SK-N-SH (cell line): Measurements from ENCODE around the gene IFI6. TPM values are rescaled to one million over a fixed set of nuclear protein-coding genes. Genes with fewer than 3 reads are reported as not detected.
"Not testable (repeated sequence)": the region's sequence is repeated elsewhere in the genome, so short reads cannot be mapped to it uniquely, and the experiment has no call there.

ENCODE experiments used
- CTCF ChIA-PET: fragments of 300-600, 350-600 bp; formaldehyde crosslinking; extraction: SDS; loops from one replicate; lab custom pipeline; 2021; lab: Yijun Ruan, JAX
- POLR2A ChIA-PET: fragments of 350-600 bp; sonication (Branson Sonifier 250); formaldehyde crosslinking; extraction: SDS; loops from one replicate; lab custom pipeline; 2020; ENCODE audit warnings: antibody characterized with exemption, inconsistent platforms; lab: Yijun Ruan, JAX
- DNase-seq: peaks from one replicate; pipeline ENCODE4 v3.0.0; 2012
- H2AFZ ChIP-seq: fragments of 200-600 bp; sonication (generic); 2 replicates; pipeline ENCODE4 v1.8.1; 2016; ENCODE audit warnings: antibody characterized with exemption, mild to moderate bottlenecking, low read depth
- H3F3A ChIP-seq: fragments of 200-600 bp; sonication (generic); replicated peaks from 2 replicates; pipeline ENCODE3; 2016; ENCODE audit warnings: antibody characterized with exemption, mild to moderate bottlenecking; ENCODE audit not compliant: insufficient read depth
- H3K27ac ChIP-seq, 2 experiments: fragments of 200-500 bp in 1 of 2; fragments of 200-600 bp in 1 of 2; sonication (Bioruptor generic) in 1 of 2; sonication (generic), shearing (Covaris generic) in 1 of 2; 2 replicates each; pipeline versions ENCODE4 v1.5.1 to v1.6.1; 2014 to 2016; ENCODE audit warnings: low read depth in 2 of 2, inconsistent platforms in 1 of 2, low read length in 1 of 2, mild to moderate bottlenecking in 1 of 2, mixed read lengths in 1 of 2
- H3K27me3 ChIP-seq: fragments of 200-600 bp; sonication (generic), shearing (Covaris generic); 2 replicates; pipeline ENCODE4 v1.6.1; 2016; ENCODE audit warnings: mixed run types; ENCODE audit not compliant: insufficient read depth
- H3K36me3 ChIP-seq, 2 experiments: fragments of 200-500 bp in 1 of 2; fragments of 200-600 bp in 1 of 2; sonication (Bioruptor generic) in 1 of 2; sonication (generic) in 1 of 2; replicated peaks in 1 of 2; 2 replicates each; pipeline versions ENCODE3 to v1.5.1; 2014 to 2016; ENCODE audit warnings: low read length in 1 of 2, mild to moderate bottlenecking in 1 of 2; ENCODE audit not compliant: insufficient read depth in 2 of 2, control insufficient read depth in 1 of 2
- H3K4me1 ChIP-seq, 2 experiments: fragments of 200-500 bp in 1 of 2; fragments of 200-600 bp in 1 of 2; sonication (Bioruptor generic) in 1 of 2; sonication (generic), shearing (Covaris generic) in 1 of 2; 2 replicates each; pipeline versions ENCODE4 v1.5.1 to v1.6.1; 2014 to 2016; ENCODE audit warnings: low read depth in 1 of 2, low read length in 1 of 2, mixed run types in 1 of 2; ENCODE audit not compliant: insufficient read depth in 2 of 2, control insufficient read depth in 1 of 2
- H3K4me2 ChIP-seq: fragments of 200-600 bp; sonication (generic), shearing (Covaris generic); 2 replicates; pipeline ENCODE4 v1.6.1; 2017; ENCODE audit warnings: mixed run types
- H3K4me3 ChIP-seq, 2 experiments: fragments of 200-500 bp in 1 of 2; fragments of 200-600 bp in 1 of 2; sonication (Bioruptor generic) in 1 of 2; sonication (generic), shearing (Covaris generic) in 1 of 2; 2 replicates each; pipeline versions ENCODE4 v1.5.1 to v1.8.1; 2014 to 2016; ENCODE audit warnings: low read depth in 2 of 2, inconsistent platforms in 1 of 2, low read length in 1 of 2, mild to moderate bottlenecking in 1 of 2, mixed read lengths in 1 of 2, moderate library complexity in 1 of 2
- H3K79me2 ChIP-seq: fragments of 200-600 bp; sonication (generic); 2 replicates; pipeline ENCODE4 v1.8.1; 2017; ENCODE audit warnings: mild to moderate bottlenecking; ENCODE audit not compliant: insufficient read depth
- H3K9ac ChIP-seq: fragments of 200-600 bp; sonication (generic); 2 replicates; pipeline ENCODE4 v1.6.1; 2017; ENCODE audit warnings: mixed run types
- H3K9me2 ChIP-seq: fragments of 200-600 bp; sonication (generic); 2 replicates; pipeline ENCODE4 v1.6.1; 2017; ENCODE audit warnings: mixed run types
- H3K9me3 ChIP-seq: fragments of 200-600 bp; sonication (generic); 2 replicates; pipeline ENCODE4 v1.6.1; 2017; ENCODE audit warnings: mixed run types, mild to moderate bottlenecking, moderate library complexity
- H4K20me1 ChIP-seq: fragments of 200-600 bp; sonication (generic); 2 replicates; pipeline ENCODE4 v1.6.1; 2017; ENCODE audit warnings: mild to moderate bottlenecking, mixed run types; ENCODE audit not compliant: insufficient read depth
- CTCF ChIP-seq: fragments of 200-600 bp; sonication (generic); IDR thresholded peaks from 2 replicates; pipeline ENCODE4 v1.6.1; 2017; ENCODE audit warnings: antibody characterized with exemption, mild to moderate bottlenecking, moderate library complexity
- FOSL2 ChIP-seq: IDR thresholded peaks from 2 replicates; pipeline ENCODE4 v1.4.0; 2012; ENCODE audit warnings: low read depth, mild to moderate bottlenecking, moderate library complexity, borderline replicate concordance
- RAD21 ChIP-seq: IDR thresholded peaks from 2 replicates; pipeline ENCODE4 v1.6.1; 2012; ENCODE audit warnings: mild to moderate bottlenecking, low read length
- RCOR1 ChIP-seq: fragments of 150-350 bp; IDR thresholded peaks from 2 replicates; pipeline ENCODE4 v1.6.1; 2017; ENCODE audit warnings: antibody characterized with exemption, low read length
- SMC3 ChIP-seq: IDR thresholded peaks from 2 replicates; pipeline ENCODE4 v1.6.1; 2012; ENCODE audit warnings: low read depth, low read length, improper control_type of control experiment
- TEAD4 ChIP-seq: IDR thresholded peaks from 2 replicates; pipeline ENCODE4 v1.4.0; 2012; ENCODE audit warnings: mild to moderate bottlenecking, borderline replicate concordance; ENCODE audit not compliant: insufficient read depth
- USF2 ChIP-seq: fragments of 150-350 bp; IDR thresholded peaks from 2 replicates; pipeline ENCODE4 v1.6.1; 2017; ENCODE audit warnings: antibody characterized with exemption, low read length, low read depth, borderline replicate concordance
- WGBS: methylation state at CpG from one replicate; pipeline ENCODE4 v1.1.6; 2017; ENCODE audit warnings: low lambda C conversion rate; 5-methylcytosine and 5-hydroxymethylcytosine counted together
- polyA plus RNA-seq, 3 experiments: library from polyadenylated mRNA; depleted of rRNA; stranded (reverse); fragments of >200 nt; gene quantifications; 2 replicates each; pipeline ENCODE4 v1.2.3, GENCODE V29; 2012

IFI6 gene
- polyA plus RNA-seq, 1 of the 3 experiments (the other 2 are of a cell fraction), result 35.6 TPM

GRCh38 chr1:27643600-27644368 lies 28.2 kb downstream of the IFI6 start:
- Histone ChIP-seq H3K79me2 (no peaks in the 10 kb centered on the region), H3K9me3 (no peaks in the 10 kb centered on the region), H3K4me3 (no peak overlapping the region), H3K36me3 (no peaks in the 10 kb centered on the region), H4K20me1 (no peaks in the 10 kb centered on the region), H3K4me2 (no peak overlapping the region), H3K9ac (no peak overlapping the region), H3K27me3 (no peaks in the 10 kb centered on the region), H2AFZ (no peak overlapping the region), H3K4me1 (peaks cover 0 to 4% of the 10 kb centered on the region in 2 experiments; a peak in 1 of 4 replicates), H3F3A (no peaks in the 10 kb centered on the region), H3K27ac (no peak overlapping the region), H3K9me2 (no peaks in the 10 kb centered on the region)
- peak; percentile 68 for TF ChIP-seq CTCF
- TF ChIP-seq RAD21, result peak; percentile 53
- TF ChIP-seq TEAD4, result no peak
- no peak for TF ChIP-seq USF2
- peak; percentile 63 for TF ChIP-seq SMC3
- TF ChIP-seq RCOR1, result no peak
- TF ChIP-seq FOSL2, result no peak
- DNase-seq, result peak; percentile 67
- ChIA-PET POLR2A (no interaction called here), CTCF (interaction anchor here (0.7 to 1.5 kb wide), 12 partner anchors 8 to 345 kb away, joined by 3 to 10 read pairs (median 3); no protein-coding TSS in a partner anchor)
- WGBS, result 46% methylated on average over 10 of the region's 13 CpGs

GRCh38 chr1:27640514-27640913 lies 31.5 kb downstream of the IFI6 start:
- DNase-seq, H3K4me1 ChIP-seq, H3K27ac ChIP-seq, H2AFZ ChIP-seq, H3K4me2 ChIP-seq, H3F3A ChIP-seq, H3K36me3 ChIP-seq, H3K27me3 ChIP-seq, H3K9me3 ChIP-seq, H3K9me2 ChIP-seq, H3K9ac ChIP-seq, H4K20me1 ChIP-seq, H3K79me2 ChIP-seq, H3K4me3 ChIP-seq: not testable (repeated sequence)
- CTCF ChIA-PET, result interaction anchor here (0.6 to 3.6 kb wide), 5 partner anchors 23 to 173 kb away, joined by 3 to 25 read pairs (median 4); no protein-coding TSS in a partner anchor
- POLR2A ChIA-PET, result interaction anchor here (0.6 kb wide), 1 partner anchor 13 kb away, joined by 3 read pairs; no protein-coding TSS in a partner anchor
- 91% methylated on average over 9 of the region's 9 CpGs for WGBS
